GM12864 (cell line): ENCODE results near the gene ASPG.
A peak's percentile ranks its signal among the peaks of the same experiment; 100 is the strongest.

ENCODE experiments used
- DNase-seq: peaks from one replicate; pipeline ENCODE4 v3.0.0-alpha.2; 2011; ENCODE audit warnings: low read depth
- H3K4me3 ChIP-seq: 2 replicates; pipeline ENCODE4 v1.5.1; 2011; ENCODE audit warnings: mild to moderate bottlenecking, low read depth, low read length, control low read depth
- CTCF ChIP-seq: IDR thresholded peaks from 2 replicates; pipeline ENCODE4 v1.5.1; 2011; ENCODE audit warnings: low read depth, mild to moderate bottlenecking, moderate library complexity, low read length, control low read depth, inconsistent platforms; ENCODE audit errors: missing control alignments

The ASPG gene

GRCh38 chr14:104133496-104133895 lies 48.0 kb downstream of the ASPG start:
- no peak overlapping the region for H3K4me3 ChIP-seq
- no peak for DNase-seq
- TF ChIP-seq CTCF: no peak

- DNase-seq: no peak
- H3K4me3 ChIP-seq: no peak overlapping the region
Observed at GRCh38 chr14:104134061-104134965, 48.8 kb downstream of the ASPG start.

GRCh38 chr14:104135121-104135903 lies 49.8 kb downstream of the ASPG start:
- H3K4me3 ChIP-seq: no peak overlapping the region
- DNase-seq: no peak
- peak; percentile 31 for TF ChIP-seq CTCF

More at GRCh38 chr14:104134061-104134965, 48.8 kb downstream of the ASPG start:
- no peak for TF ChIP-seq CTCF

GRCh38 chr14:104135904-104136471 lies 50.5 kb downstream of the ASPG start:
- TF ChIP-seq CTCF: no peak
- no peak overlapping the region for H3K4me3 ChIP-seq
- DNase-seq: no peak

GRCh38 chr14:104136472-104137296 lies 51.2 kb downstream of the ASPG start:
- H3K4me3 ChIP-seq: no peak overlapping the region
- no peak for DNase-seq
- TF ChIP-seq CTCF: no peak
